CD14-positive monocyte (primary cell): ENCODE data around the gene R3HCC1L. TPM values are rescaled to one million over a fixed set of nuclear protein-coding genes. Genes with fewer than 3 reads are reported as not detected.

ENCODE experiments used
- DNase-seq, 3 donors: peaks; one replicate each; pipeline ENCODE4 v3.0.0-alpha.2; 2011 to 2022
- H2AFZ ChIP-seq: 2 replicates; pipeline ENCODE4 v1.6.0; 2012; ENCODE audit warnings: mild to moderate bottlenecking, low read depth, low read length, inconsistent platforms; ENCODE audit not compliant: insufficient read depth, poor library complexity, severe bottlenecking
- H3K27ac ChIP-seq, 2 donors: 1 replicate in 1 of 2; 2 replicates in 1 of 2; pipeline ENCODE4 v1.5.1; 2012 to 2013; ENCODE audit warnings: low read length in 2 of 2, control low read depth in 1 of 2, inconsistent platforms in 1 of 2, low read depth in 1 of 2, mild to moderate bottlenecking in 1 of 2
- H3K27me3 ChIP-seq, 2 donors: one replicate each; pipeline versions ENCODE4 v1.6.0 to v1.6.1; 2011 to 2013; ENCODE audit warnings: low read length in 2 of 2; ENCODE audit not compliant: control insufficient read depth in 2 of 2, insufficient read depth in 2 of 2
- H3K36me3 ChIP-seq, 2 donors: replicated peaks in 1 of 2; 1 replicate in 1 of 2; 2 replicates in 1 of 2; pipeline versions ENCODE4 v1.5.1 to v1.6.1; 2012 to 2013; ENCODE audit warnings: low read length in 2 of 2, control low read depth in 1 of 2, inconsistent platforms in 1 of 2, mild to moderate bottlenecking in 1 of 2; ENCODE audit not compliant: insufficient read depth in 2 of 2, control insufficient read depth in 1 of 2
- H3K4me1 ChIP-seq, 2 donors: 1 replicate in 1 of 2; 2 replicates in 1 of 2; pipeline versions ENCODE4 v1.5.1 to v1.6.1; 2012 to 2013; ENCODE audit warnings: low read length in 2 of 2, control low read depth in 1 of 2, inconsistent platforms in 1 of 2, mild to moderate bottlenecking in 1 of 2, moderate library complexity in 1 of 2; ENCODE audit not compliant: insufficient read depth in 2 of 2, control insufficient read depth in 1 of 2
- H3K4me2 ChIP-seq: replicated peaks from 2 replicates; pipeline ENCODE3; 2012; ENCODE audit warnings: low read length, moderate library complexity, mild to moderate bottlenecking; ENCODE audit not compliant: poor library complexity, severe bottlenecking; ENCODE audit errors: extremely low read depth
- H3K4me3 ChIP-seq, 3 experiments: fragments of 200-600 bp in 1 of 3; sonication (generic) in 1 of 3; replicated peaks in 1 of 3; 1 replicate in 2 of 3; 2 replicates in 1 of 3; pipeline ENCODE4 v1.5.1; 2011 to 2013; ENCODE audit warnings: low read length in 3 of 3, mild to moderate bottlenecking in 3 of 3, control low read depth in 2 of 3, low read depth in 2 of 3, inconsistent platforms in 1 of 3, moderate library complexity in 1 of 3
- H3K79me2 ChIP-seq: 2 replicates; pipeline ENCODE4 v1.6.0; 2012; ENCODE audit warnings: mild to moderate bottlenecking, control low read depth, inconsistent platforms, low read length, moderate library complexity; ENCODE audit not compliant: insufficient read depth
- H3K9ac ChIP-seq: 2 replicates; pipeline ENCODE4 v1.6.0; 2017; ENCODE audit warnings: low read length, mild to moderate bottlenecking; ENCODE audit not compliant: insufficient read depth, poor library complexity, severe bottlenecking
- H3K9me3 ChIP-seq, 2 donors: replicated peaks in 1 of 2; 1 replicate in 1 of 2; 2 replicates in 1 of 2; pipeline versions ENCODE4 v1.5.1 to v1.6.1; 2012 to 2013; ENCODE audit warnings: low read length in 2 of 2, control low read depth in 1 of 2; ENCODE audit not compliant: control insufficient read depth in 1 of 2, insufficient read depth in 1 of 2
- H4K20me1 ChIP-seq: 2 replicates; pipeline ENCODE4 v1.6.0; 2012; ENCODE audit warnings: mild to moderate bottlenecking, low read length, control low read depth, moderate library complexity; ENCODE audit not compliant: insufficient read depth
- H3K27ac Mint-ChIP-seq, 7 donors: one replicate each; pipeline ENCODE4 v1.8.0; 2020; ENCODE audit warnings: mild to moderate bottlenecking in 7 of 7, mixed read lengths in 7 of 7, moderate library complexity in 6 of 7, inconsistent platforms in 2 of 7
- H3K27me3 Mint-ChIP-seq, 3 donors: one replicate each; pipeline ENCODE4 v1.8.0; 2021 to 2022; ENCODE audit warnings: low read depth in 3 of 3, mild to moderate bottlenecking in 3 of 3, mixed read lengths in 3 of 3, moderate library complexity in 3 of 3, inconsistent platforms in 1 of 3
- H3K36me3 Mint-ChIP-seq, 2 donors: one replicate each; pipeline ENCODE4 v1.8.0; 2020; ENCODE audit warnings: mixed read lengths in 2 of 2, inconsistent platforms in 1 of 2, mild to moderate bottlenecking in 1 of 2
- H3K4me1 Mint-ChIP-seq: one replicate; pipeline ENCODE4 v1.8.0; 2020; ENCODE audit warnings: mild to moderate bottlenecking, mixed read lengths
- H3K4me3 Mint-ChIP-seq, 2 donors: one replicate each; pipeline ENCODE4 v1.8.0; 2020; ENCODE audit warnings: mild to moderate bottlenecking in 2 of 2, mixed read lengths in 2 of 2, moderate library complexity in 1 of 2
- H3K9me3 Mint-ChIP-seq, 7 donors: one replicate each; pipeline ENCODE4 v1.8.0; 2020 to 2022; ENCODE audit warnings: mixed read lengths in 7 of 7, mild to moderate bottlenecking in 6 of 7, moderate library complexity in 6 of 7, inconsistent platforms in 2 of 7
- WGBS: methylation state at CpG from one replicate; pipeline ENCODE4 v1.1.5; 2013; ENCODE audit warnings: missing lambda C conversion rate; ENCODE audit not compliant: insufficient coverage; 5-methylcytosine and 5-hydroxymethylcytosine counted together
- intact Hi-C, 2 donors: fragments of 100-400 bp; cut with micrococcal nuclease; formaldehyde crosslinking; loops; one replicate each; pipeline versions ENCODE4 v1.15.0 to v1.15.1; 2023
- polyA plus RNA-seq, 3 donors: library from polyadenylated mRNA; depleted of rRNA in 1 of 3; unstranded in 2 of 3; stranded (reverse) in 1 of 3; fragments of 300-500 nt in 2 of 3; fragments of >200 nt in 1 of 3; fragmentation: Illumina TruSeq in 2 of 3; gene quantifications; 1 replicate in 2 of 3; 2 replicates in 1 of 3; pipeline ENCODE4 v1.2.3, GENCODE V29; 2012 to 2021
- TF ChIP-seq, protein P1 (sequence below): fragments of 200-600 bp; IDR thresholded peaks from one replicate; pipeline ENCODE4 v1.8.0; 2022; ENCODE audit warnings: antibody characterized with exemption, mild to moderate bottlenecking

R3HCC1L gene
- polyA plus RNA-seq, 3 donors = 2.6 to 13.8 (median 2.7) TPM

DNA sequence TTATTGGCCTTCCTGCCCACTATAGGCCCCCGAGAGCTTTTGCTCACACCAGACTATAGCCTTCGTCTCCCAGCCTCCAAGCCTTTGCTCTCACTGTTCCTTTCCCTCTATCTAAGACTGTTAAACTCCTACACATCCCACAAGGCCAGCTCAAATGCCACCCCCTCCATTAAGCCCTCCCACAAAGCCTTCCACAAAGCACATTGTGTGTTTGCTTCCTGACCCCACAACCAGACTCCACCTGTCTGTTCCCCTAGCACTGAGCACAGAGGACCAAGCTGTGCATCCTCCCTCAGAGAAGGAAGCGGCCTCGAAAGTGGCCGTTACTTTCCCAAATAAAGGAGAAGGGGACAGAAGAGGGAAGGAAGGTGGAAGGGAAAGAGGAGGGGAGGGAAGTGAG is 132.2 kb downstream of the R3HCC1L start:
- H3K4me3 Mint-ChIP-seq = peak overlapping the region; percentile 17 to 91
- H3K36me3 Mint-ChIP-seq = peaks cover 0 to 3% of the 10 kb centered on the region in 2 donors
- peaks cover 0 to 4% of the 10 kb centered on the region in 2 donors for H3K9me3 ChIP-seq
- H3K27me3 Mint-ChIP-seq = peaks cover 40 to 65% (median 40%) of the 10 kb centered on the region in 3 donors
- H3K27ac ChIP-seq = no peak overlapping the region
- peaks cover 13 to 38% of the 10 kb centered on the region in 2 donors for H3K27me3 ChIP-seq
- no peaks in the 10 kb centered on the region for H4K20me1 ChIP-seq
- H3K27ac Mint-ChIP-seq = peak overlapping the region in 1 of 7 donors; percentile 32
- peaks cover 0 to 10% (median 4%) of the 10 kb centered on the region in 7 donors for H3K9me3 Mint-ChIP-seq
- H3K36me3 ChIP-seq = no peaks in the 10 kb centered on the region
- no peak overlapping the region for H2AFZ ChIP-seq
- H3K4me1 ChIP-seq = peaks cover 11 to 14% of the 10 kb centered on the region in 2 donors
- H3K79me2 ChIP-seq = no peaks in the 10 kb centered on the region
- no peak overlapping the region for H3K9ac ChIP-seq
- peaks cover 15% of the 10 kb centered on the region for H3K4me1 Mint-ChIP-seq
- intact Hi-C loops = loop anchor here in 1 of 2 donors (10.0 kb wide), 1 partner anchor 68 kb away; no protein-coding TSS in a partner anchor
- DNase-seq = no peak
- no peak overlapping the region for H3K4me3 ChIP-seq
- TF ChIP-seq, protein P1, sequence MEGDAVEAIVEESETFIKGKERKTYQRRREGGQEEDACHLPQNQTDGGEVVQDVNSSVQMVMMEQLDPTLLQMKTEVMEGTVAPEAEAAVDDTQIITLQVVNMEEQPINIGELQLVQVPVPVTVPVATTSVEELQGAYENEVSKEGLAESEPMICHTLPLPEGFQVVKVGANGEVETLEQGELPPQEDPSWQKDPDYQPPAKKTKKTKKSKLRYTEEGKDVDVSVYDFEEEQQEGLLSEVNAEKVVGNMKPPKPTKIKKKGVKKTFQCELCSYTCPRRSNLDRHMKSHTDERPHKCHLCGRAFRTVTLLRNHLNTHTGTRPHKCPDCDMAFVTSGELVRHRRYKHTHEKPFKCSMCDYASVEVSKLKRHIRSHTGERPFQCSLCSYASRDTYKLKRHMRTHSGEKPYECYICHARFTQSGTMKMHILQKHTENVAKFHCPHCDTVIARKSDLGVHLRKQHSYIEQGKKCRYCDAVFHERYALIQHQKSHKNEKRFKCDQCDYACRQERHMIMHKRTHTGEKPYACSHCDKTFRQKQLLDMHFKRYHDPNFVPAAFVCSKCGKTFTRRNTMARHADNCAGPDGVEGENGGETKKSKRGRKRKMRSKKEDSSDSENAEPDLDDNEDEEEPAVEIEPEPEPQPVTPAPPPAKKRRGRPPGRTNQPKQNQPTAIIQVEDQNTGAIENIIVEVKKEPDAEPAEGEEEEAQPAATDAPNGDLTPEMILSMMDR = no peak
- WGBS = 100% methylated on average over 2 of the region's 5 CpGs
- H3K4me2 ChIP-seq = no peak overlapping the region

DNA sequence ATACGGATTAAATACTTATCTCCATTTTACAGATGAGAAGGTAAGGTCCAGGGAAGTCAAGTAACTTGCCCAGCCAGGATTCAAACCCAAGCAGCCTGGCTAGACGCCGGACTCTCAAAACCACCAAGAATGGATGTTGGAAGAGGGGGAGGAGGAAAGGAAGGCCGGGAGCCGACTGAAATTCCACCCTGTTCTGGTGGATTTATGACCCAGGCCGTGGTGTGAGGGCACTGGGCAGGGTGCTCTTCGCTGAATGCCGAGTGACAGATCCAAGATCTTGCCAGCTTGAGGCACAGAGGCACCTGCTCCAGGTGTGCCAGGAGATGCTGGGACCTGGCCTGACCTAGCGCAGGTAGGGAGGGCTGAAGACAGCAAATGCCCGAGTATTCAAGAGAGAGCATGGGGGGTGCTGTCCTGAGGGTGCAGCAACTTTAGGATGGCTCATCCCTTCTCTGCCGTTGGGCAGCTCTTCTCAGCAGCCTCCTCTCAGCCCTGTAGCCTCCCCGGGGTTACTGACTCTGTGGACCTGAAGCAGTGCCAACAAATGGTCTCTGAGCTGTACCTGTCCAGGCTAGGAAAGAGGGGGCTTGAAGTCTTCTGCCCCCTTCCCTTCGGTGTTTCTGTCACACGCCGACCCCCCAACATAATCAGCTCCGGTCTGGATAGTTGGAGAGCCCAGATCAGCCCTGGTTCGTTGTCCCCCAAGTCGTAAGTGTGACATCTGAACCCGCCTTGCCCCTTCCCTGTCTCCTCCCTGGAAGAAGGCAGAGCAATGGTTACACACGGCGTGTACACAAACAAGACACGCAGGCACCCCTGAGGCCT is 132.8 kb downstream of the R3HCC1L start:
- TF ChIP-seq, protein P1 = no peak
- peak overlapping the region; percentile 65 for H2AFZ ChIP-seq
- DNase-seq = no peak
- peak overlapping the region in 1 of 3 experiments; percentile 51 for H3K4me3 ChIP-seq
- intact Hi-C loops = loop anchor here in 1 of 2 donors (10.0 kb wide), 1 partner anchor 68 kb away; no protein-coding TSS in a partner anchor
- peaks cover 0 to 4% of the 10 kb centered on the region in 2 donors for H3K9me3 ChIP-seq
- Mint-ChIP-seq H3K36me3 (peaks cover 0 to 3% of the 10 kb centered on the region in 2 donors), H3K4me3 (peak overlapping the region; percentile 77 to 91), H3K9me3 (peaks cover 0 to 10% (median 4%) of the 10 kb centered on the region in 7 donors), H3K27ac (no peak overlapping the region), H3K27me3 (peaks cover 40 to 66% (median 41%) of the 10 kb centered on the region in 3 donors), H3K4me1 (peaks cover 15% of the 10 kb centered on the region)
- no peaks in the 10 kb centered on the region for H4K20me1 ChIP-seq
- peaks cover 13 to 38% of the 10 kb centered on the region in 2 donors for H3K27me3 ChIP-seq
- no peaks in the 10 kb centered on the region for H3K79me2 ChIP-seq
- H3K4me2 ChIP-seq = peak overlapping the region; percentile 71
- no peak overlapping the region for H3K9ac ChIP-seq
- WGBS = 77% methylated on average over 18 of the region's 22 CpGs
- H3K4me1 ChIP-seq = peaks cover 11 to 14% of the 10 kb centered on the region in 2 donors
- no peaks in the 10 kb centered on the region for H3K36me3 ChIP-seq
- H3K27ac ChIP-seq = no peak overlapping the region
